T-helper 1 cell (primary cell): ENCODE measurements around the gene MARK3.
A peak's percentile ranks its signal among the peaks of the same experiment; 100 is the strongest.

Experiments used
- DNase-seq, 5 donors: peaks; one replicate each; pipeline ENCODE4 v3.0.0-alpha.2; 2012 to 2020

The MARK3 gene

DNA sequence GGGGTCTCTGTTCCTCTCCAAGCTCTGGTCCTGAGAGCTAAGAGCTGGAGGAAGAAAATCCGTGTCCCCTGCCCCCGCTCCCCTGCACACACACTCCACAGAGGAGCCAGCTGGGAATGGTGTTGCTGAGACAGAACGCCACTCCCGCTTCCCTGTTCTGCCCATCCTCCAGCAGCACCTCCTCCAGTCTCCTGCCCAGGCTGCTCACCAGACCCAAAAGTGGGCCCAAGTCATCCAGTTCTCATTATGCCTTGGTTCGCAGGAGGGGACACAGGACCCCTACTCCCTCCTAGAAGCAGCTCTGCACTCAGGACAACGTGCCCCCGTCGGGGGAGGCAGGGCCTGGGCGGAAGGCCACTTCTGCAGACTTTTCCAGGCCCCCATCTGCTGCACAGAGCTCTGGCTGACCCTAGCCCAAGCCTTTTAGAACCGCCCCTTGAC is 143.0 kb downstream of the MARK3 start:
- DNase-seq = no peak

DNA sequence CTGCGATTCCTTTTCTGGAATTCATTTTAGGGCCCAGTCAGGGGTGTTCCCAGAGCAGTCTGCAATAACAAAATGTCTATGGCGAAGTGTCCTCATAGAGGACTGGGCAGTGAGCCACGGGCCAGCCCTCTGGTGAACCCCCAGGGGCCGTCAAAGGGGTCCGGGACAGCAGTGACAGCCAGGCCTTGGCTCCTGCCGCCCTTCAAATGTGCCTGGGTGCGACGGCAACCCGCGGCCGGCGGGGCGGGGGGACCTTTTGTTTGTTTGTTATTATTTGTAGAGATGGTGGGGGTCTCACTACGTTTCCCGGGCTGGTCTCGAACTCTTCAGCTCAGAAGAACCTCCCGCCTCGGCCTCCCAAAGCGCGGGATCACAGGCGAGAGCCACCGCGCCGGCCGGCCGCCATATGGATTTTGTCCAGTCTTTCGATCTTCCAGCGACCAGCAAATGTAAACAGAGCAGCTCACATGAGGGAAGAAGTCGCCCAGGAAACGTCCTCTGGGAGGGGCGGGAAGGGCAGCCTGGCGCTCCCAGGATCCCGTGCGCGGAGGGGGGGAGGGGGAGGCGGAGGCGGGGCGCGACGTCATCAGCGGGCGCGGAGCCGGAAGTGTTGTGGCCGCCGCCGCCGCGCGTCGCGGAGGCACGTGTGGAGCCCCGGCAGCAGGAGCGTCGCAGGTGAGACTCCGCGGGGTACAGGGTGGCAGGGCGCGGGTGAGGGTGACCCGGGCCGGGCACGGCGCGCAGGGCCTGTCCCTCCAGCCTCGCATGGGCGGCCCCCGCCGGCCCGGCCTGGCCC is 143.6 kb downstream of the MARK3 start, which contains the start of gene TRMT61A:
TRMT61A (plus strand) TSS at position 610 of the 796 bp plus-strand sequence. CDS start 783 bp downstream, outside the sequence.
- DNase-seq = peak; percentile 63 to 78 (median 74)

DNA sequence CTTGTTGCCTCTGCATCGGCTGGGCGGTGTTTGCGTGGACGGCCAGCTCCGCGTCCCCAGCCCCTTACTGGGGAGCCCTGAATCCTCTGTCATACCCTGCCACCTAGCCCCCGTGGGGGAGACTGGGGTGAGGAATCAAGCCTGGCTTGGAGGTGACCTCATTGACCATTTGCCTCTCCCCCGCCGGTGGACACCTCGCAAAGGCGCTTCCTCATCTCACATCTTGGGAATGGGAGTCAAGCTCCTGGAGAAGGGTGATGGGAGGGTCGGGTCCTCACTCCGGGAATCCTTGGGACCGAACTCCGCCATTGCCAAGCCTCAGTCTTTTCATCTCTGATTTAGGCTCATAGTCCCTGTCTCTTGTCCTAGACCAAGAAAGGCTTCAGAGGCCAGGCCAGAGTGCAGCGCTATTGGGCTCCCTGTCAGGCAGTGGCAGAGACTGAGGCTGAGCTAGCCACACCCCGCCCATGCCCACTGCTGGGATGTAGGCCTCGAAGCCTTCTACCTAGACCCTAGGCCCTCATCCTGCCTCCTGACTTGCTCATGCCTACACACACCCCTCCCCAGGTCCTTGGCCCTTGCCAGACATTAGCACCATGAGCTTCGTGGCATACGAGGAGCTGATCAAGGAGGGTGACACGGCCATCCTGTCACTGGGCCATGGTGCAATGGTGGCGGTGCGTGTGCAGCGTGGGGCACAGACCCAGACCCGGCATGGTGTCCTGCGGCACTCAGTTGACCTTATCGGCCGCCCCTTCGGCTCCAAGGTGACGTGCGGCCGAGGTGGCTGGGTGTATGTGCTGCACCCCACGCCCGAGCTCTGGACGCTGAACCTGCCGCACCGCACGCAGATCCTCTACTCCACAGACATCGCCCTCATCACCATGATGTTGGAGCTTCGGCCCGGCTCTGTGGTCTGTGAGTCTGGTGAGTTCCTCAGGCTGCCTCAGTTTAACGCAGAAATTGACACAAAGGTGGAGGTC is 144.5 kb downstream of the MARK3 start:
- no peak for DNase-seq

DNA sequence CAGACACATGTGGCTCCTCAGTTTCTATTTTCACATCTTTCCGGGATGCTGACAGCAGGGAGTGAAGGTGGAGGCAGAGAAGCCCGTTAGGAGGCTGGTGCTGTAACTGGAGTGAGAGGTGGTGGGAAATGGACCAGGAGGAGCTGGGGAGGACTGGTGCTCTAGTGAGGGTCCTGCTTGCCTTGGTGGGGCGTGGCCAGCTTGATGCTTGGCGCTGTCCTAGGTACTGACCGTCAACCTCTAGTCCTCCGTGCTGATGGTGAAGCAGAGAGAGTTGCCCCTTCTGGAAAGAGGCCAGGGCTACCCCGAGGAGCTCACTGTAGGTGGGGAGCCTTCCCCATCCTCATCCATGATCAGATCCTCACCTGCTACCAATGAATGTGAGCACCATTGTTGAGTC is 145.2 kb downstream of the MARK3 start:
- DNase-seq = no peak

DNA sequence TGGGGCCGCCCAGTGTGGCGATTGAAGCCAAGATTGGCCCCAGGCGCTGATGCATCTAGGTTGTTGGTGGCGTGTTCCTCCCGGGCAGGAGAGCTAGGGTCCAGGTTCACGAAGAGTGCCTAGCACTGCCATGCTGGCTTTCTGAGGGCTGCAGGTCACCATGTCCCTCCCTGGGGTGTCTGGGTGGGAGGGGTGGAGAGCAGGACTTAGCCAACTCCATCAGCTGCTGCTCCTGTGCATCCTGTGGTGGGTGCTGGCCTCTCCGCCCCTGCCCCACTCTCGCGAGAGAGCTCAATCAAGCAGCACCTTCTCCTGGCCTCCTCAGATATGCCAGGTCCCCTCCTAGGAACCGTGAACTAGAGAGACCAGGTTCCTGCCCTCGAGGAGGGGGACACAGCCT is 145.6 kb downstream of the MARK3 start:
- no peak for DNase-seq

DNA sequence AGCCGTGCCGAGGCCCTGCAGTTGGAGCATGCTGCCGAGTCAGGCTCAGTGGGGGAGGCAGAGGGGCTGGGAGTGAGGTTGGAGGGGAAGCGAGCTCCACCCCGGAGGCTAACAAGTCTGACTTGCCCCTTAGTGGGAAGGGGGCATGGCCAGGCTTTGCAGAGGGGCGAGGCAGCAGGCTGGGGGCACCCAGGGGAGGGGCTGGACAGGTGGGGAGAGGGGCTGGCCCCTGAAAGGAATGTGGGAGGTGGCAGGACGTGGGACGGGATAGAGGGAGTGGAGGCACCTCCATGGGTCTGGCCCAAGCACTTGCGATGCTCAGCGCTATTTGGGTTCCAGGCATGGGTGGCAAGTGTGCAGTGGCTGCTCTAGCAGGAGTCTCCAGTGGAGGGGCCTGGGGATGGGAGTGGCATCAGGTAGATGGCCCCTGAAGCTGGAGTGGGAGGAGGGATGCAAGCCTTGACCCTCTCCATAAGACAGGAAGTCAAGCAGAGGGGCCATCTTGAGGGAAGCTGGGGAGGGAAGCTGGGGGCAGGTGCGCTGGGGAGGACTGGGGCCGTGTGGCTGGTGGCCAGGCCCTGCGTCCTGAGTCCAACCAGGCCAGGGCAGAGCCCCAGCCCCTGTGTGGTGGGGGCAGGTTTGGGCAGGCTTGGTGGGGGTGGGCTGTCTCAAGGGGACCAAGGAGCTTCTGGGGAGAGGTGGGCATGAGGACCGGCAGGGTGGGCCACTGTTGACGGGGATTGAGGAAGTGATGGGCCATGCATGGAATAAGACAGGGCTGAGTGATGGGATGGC is 146.4 kb downstream of the MARK3 start:
- no peak for DNase-seq

DNA sequence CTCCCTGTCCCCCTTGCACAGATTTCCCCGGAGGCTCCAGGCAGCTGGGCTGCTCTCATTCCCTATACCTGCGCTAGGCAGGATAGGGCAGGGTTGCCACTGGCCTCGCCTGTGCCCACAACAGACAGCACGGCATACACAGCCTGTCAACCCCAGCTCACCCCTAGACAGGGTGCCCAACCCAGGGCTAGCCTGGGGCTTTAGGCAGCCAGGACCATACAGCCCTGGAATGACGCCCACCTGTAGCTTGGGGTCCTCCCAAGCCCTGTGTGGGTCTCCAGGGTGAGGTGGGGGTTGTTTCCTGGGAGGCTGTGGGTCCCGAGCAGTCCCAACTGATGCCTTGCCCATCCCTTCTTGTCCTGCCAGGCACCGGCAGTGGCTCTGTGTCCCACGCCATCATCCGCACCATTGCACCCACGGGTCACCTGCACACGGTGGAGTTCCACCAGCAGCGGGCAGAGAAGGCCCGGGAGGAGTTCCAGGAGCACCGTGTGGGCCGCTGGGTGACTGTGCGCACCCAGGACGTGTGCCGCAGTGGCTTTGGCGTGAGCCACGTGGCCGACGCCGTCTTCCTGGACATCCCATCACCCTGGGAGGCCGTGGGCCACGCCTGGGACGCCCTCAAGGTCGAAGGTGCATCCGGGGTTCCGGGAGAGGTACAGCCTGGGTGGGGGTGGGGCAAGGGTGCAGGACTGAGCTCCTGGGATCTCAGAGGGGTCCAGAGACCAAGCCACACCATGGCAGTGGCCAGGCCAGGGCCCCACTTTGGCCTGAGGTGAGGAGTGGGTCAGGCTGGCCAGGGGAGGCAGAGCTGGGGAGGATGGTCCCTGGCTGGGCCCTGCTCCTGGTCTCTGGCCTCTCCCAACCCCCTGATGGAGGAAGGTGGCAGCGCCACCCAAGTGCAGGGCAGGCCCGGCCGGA is 147.3 kb downstream of the MARK3 start:
- no peak for DNase-seq

DNA sequence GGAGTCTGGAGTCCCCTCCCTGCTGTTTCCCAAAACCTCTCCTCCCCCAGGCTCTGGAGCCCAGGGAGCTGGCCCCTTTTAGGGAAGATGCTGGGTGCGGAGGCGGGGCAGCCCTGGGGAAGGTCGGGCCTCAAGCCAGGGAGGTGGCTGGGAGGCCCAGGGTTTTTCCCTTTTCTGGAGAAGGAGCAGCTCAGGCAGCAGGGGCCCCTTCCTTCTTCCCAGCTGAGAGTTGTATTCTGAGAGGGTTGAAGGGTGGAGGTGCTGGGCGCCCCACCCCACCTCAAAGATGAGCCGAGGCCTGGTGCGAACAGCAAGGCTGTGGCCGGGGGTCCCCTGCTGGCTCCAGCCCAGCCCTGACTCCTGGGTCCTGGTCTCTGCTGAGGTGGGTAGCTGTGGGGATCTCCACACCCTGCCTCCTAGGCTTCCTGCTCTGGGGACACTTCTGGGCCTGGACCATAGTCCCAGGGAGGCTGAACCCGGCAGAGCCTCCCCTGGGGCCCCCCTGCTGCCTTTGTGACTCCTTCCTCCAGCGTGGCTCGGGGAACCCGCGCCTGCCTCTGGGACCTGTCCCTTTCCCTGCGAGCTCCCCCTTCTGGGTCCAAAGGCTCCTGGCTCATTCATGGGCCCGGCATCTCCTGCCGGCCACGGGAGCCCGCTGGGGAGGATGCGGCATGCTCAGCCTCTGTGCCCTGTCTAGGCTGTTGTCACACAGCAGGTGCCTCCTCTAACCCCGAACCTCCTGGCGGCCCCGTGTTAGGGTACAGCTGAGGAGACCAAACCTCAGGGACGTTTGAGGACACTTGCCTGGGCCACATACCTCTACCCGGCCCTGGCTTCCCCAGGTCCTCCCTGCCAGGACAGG is 148.2 kb downstream of the MARK3 start:
- DNase-seq = no peak

DNA sequence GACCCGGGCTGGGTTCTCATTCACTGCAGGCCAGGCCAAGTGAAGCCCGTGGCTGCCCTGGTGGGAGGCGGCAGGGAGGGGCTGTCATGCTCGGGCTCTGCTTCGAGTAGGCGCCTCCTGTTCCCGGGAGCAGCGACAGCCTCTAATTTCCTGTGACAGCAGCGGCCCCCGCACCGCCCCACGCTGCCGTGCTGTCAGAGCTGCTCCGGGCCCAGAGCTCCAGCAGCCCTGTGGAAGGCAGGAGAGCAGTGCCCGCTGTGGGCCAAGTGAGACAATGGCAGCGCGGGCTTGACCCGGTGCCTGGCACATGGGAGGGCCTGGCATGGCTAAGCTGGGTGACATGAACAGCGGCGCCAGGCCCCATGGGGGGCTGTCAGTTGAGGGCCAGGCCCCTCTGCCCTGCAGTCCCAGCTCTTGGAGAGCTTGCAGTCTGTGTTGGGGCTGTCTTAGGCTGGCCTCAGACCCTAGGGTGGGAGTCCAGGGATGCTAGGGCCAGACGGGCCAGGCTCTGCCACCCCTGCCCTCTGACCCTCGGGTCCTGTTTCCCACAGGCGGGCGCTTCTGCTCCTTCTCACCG is 148.9 kb downstream of the MARK3 start:
- no peak for DNase-seq

DNA sequence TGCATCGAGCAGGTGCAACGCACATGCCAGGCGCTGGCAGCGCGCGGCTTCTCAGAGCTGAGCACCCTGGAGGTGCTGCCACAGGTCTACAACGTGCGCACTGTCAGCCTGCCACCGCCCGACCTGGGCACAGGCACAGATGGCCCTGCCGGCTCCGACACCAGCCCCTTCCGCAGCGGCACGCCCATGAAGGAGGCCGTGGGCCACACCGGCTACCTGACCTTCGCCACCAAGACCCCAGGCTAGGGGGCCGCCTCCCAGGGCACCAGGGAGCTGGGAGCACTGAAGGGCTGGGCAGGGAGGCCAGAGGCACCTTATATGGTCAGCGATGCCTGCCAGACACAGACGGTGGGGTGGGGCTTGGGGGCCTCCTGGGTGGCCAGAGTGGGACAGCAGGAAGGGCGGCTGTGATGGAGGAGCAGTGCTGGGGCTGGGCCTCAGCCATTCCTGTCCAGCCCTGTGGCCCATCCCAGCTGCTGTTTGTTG is 149.4 kb downstream of the MARK3 start:
- DNase-seq = no peak

DNA sequence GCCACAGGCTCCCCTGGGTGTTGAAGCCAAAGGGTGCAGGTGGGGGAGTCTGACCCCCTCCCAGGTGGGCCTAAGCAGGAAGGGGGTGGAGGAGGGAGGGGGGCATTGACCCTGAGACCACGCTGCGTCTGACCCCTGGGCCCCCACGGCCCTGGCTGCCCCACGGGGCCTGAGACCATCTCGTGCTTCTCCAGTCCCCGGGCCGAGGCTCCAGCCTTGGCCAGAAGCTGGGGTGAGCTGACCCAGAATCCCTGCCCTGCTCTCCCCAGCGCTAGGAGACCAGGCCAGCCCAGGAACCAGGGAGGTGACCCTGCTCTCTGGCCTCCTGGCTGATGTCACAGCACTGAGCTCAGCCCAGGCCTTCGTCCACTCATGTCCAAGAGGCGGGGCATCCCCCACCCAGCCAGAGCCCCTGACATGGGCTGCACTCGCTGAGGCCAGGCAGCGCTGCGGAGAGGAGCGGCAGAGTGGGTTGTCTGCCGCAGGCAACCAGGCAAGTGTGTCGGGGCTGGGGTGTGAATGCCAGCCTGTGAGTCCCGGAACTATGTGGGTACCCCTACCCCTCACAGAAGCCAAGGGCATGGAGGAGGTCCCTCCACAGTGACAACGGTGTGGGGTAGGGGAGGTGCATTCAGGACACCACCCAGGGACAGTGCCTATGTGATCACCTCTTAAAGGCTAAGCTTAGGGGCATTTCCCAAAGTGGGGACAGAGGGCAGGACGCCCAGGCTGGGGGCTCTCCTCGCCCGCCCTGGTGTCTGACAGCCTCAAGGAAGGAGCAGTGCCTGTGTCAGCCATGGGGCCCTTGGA is 150.1 kb downstream of the MARK3 start:
- no peak for DNase-seq

DNA sequence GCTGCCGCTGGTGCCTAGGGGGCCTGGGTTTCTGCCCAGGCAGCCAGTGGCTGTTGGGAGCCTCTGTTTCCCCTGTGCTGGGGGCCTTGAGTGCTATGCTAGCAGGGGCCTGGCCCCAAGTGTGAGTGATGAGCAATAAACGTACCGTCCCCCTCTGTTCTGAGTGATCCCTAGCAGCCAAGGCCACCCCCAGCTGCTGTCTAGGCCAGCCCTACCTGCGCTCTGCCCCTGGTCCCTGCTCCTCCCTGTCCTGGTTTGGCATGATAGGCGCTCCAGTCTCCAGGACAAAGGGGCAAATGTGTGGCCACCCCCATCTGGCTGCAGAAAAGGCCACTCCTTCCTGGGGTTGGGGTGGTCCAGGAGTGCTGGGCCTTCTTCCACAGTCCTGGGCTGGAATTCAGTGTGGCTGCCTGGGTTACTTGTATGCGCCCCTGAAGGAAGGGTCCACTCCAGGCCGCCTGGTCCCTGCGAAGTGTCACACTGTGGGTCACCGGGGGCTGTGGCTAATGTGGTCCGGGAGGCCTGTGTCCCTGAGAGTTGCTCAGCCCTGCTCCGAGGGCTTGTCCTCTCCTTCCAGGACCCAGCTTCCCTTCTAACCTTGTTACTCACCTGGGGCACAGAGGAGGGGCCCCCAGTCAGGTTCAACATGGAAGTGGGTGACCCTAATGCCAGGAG is 150.8 kb downstream of the MARK3 start:
- DNase-seq = no peak

DNA sequence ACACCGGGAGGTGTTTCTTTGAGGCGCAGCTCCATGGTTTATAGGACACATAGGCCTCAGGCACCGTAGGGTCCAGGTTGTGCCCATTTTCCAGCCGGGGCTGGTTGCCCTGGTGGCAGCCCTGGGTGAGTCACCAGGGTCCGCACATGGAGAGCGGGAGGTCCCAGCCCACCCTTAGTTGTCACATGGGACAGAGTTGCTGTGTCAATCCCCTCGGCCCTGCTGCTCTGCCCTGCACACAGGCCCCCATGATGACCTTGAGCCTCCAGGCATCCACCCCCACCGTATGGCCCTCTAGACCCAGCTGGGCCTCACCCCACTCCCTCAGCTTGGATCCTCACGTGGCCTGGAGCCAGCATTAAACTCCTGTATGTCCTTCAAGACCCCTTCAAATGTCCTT is 151.5 kb downstream of the MARK3 start:
- no peak for DNase-seq

DNA sequence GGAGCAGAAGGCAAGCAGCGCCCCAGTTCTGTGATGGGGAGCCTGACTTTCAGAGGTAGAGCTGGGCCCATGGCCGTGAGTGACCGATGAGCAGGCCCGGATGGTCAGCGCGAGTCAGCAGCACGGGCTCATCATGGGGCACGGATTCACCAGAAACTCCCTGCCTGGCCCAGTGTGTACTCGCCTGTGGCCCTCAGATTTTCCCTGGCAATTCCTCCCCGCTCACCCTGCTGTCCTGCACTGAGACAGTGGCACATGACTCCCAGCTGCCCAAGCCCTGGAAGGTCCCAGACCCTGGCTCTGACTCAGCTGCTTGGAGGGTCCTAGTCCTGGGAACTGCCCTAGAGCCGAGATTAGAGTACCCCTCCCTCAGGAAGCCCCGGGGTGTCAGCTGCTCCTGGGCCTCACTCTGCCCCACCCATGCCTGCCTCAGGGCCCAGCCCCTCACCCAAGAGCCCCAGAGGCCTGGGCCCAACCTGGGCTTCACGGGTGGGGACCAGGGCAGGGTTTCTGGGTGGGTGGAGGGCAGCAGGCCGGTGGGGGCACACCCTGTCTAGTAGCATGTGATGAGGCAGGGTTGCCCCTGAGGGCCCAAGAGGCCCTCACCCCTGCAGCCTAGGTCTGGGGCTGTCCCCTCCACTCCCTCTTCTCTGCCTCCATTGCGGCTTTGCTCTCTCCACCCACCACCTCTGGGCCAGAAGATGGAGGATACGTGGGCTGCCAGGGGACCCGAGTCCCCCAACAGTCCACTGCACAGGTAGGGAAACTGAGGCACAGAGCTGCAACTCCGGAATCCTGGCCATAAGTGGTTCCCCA is 152.2 kb downstream of the MARK3 start:
- no peak for DNase-seq

DNA sequence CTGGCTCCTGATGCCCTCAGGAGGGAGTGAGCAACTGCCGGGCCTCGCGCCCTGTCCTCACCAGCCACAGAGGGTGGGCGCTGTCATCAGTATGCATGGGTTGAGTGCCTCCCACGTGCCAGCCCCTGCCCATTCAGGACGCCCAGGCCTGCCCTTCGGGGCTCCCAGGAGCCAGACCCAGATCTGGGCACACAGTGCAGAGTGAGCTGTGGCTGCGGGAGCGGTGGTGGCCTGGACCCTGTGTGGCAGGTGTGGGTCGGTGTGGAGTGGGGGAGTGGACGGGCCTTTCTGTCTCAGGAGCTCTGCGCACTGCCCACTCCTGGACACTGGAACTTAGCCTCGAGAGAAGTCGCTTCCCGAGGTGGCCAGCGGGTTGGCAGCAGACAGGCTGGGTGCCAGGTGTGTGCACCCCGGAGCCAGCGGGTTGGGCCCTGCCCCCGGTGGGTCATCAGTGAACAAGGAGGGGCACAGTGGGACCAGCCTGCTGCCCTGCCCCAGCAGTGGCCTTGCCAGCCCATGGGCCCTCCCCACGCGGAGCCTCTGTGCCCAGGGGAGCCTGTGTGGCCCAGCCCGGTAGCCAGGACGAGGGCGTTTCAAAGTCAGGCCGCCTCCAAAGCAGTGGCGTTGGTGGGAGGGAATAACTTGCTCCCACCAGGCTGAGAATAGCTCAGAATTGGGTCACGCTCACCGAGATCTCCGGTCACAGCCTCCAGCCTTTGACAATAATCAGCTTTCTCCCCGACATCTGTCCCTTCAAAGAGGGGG is 153.3 kb downstream of the MARK3 start:
- no peak for DNase-seq

DNA sequence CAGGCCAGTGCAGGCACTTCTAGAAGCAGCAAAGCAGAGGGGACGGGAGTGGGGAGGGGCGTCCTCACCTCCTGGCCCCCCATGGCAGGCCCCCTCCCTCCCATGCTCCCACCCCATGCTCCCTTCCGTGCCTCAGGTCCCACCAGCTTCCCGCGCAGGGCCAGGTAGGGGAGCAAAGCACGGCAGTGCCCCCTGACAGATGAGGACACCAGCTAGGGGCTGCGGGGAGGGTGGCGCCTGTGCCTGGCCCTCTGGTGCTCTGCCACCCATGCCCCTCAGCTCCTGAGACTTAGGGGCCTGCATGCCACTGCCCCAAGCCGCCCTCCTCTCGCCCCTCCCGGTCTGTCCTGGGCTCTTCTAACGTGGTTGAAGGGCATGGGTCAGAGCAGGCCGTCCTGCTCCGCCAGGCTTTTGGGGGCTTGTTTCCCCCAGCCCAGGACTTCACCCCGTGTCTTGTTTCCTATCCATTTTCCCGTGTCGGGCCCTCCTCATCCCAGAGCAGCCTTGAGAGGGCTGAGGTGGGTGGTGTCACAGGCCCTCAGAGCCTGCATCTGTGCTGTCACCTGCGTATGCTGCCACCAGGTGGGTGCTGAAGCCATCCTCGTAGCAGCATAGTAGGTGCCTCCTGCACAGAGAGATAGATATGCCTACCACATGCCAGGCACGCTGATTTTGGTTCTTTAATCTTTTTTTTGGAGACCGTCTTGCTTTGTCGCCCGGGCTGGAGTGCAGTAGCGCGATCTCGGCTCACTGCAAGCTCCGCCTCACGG is 154.0 kb downstream of the MARK3 start:
- DNase-seq = no peak
